Measurements from ENCODE around the gene TTLL13. TPM values are rescaled to one million over a fixed set of nuclear protein-coding genes. Genes with fewer than 3 reads are reported as not detected.

The TTLL13 gene
- total and polyA plus RNA-seq, 2 donors (not counting 1 experiment from before 2014, with no cell fraction given), result 0.33 to 0.42 TPM

GRCh38 chr15:90239371-90239770 is 10.0 kb upstream of the TTLL13 start:
- peaks cover 7 to 8% of the 10 kb centered on the region in 2 donors for H3K4me1 ChIP-seq (ENCODE audit: control insufficient read depth in 2 of 2, insufficient read depth in 2 of 2, low read length in 2 of 2)
- ChIA-PET POLR2A (no interaction called here), CTCF (interaction anchor here (0.6 to 1.2 kb wide), 2 partner anchors 18 to 19 kb away, joined by 3 to 4 read pairs; no protein-coding TSS in a partner anchor)
- Mint-ChIP-seq H3K27ac (peak overlapping the region; percentile 20), H3K4me1 (peaks cover 8% of the 10 kb centered on the region), H3K9me3 (ENCODE audit: insufficient read depth) (no peaks in the 10 kb centered on the region), H3K4me3 (no peak overlapping the region), H3K27me3 (no peaks in the 10 kb centered on the region)
- no peak overlapping the region for H3K4me3 ChIP-seq (ENCODE audit: control extremely low read depth in 1 of 5, extremely low read depth in 1 of 5, insufficient read depth in 1 of 5, low read depth in 2 of 5, low read length in 4 of 5)
- H3K9me3 ChIP-seq (ENCODE audit: control extremely low read depth in 1 of 3, control insufficient read depth in 2 of 3, insufficient read depth in 1 of 3, low read length in 2 of 3), result no peaks in the 10 kb centered on the region
- no peaks in the 10 kb centered on the region for H3K79me2 ChIP-seq (ENCODE audit: control insufficient read depth, insufficient read depth, low read length)
- H3K36me3 ChIP-seq (replicated peaks in 1 of 2; ENCODE audit: control extremely low read depth in 1 of 2, control insufficient read depth in 1 of 2, extremely low read depth in 1 of 2, insufficient read depth in 2 of 2, low read length in 1 of 2), result peaks cover 0 to 14% of the 10 kb centered on the region in 2 experiments
- H2AFZ ChIP-seq (ENCODE audit: insufficient read depth, low read depth, low read length, poor library complexity, severe bottlenecking), result no peak overlapping the region
- H4K20me1 ChIP-seq (ENCODE audit: control insufficient read depth, insufficient read depth, low read length, poor library complexity, severe bottlenecking), result no peaks in the 10 kb centered on the region
- no peak overlapping the region for H3K4me2 ChIP-seq (replicated peaks; ENCODE audit: low read depth, low read length, poor library complexity, severe bottlenecking)
- DNase-seq, result no peak
- no peak overlapping the region for H3K9ac ChIP-seq (ENCODE audit: low read length)
- WGBS (ENCODE audit: insufficient coverage), result 100% methylated on average over 1 of the region's 3 CpGs
- TF ChIP-seq CTCF (IDR thresholded peaks at IDR 0.05), result no peak
- intact Hi-C loops (cut with micrococcal nuclease), result no loop called here
- no peak for ATAC-seq (ENCODE audit: low read depth)
- no peak overlapping the region for H3K27ac ChIP-seq (ENCODE audit: low read length in 2 of 2)
- H3K27me3 ChIP-seq (replicated peaks in 1 of 4; ENCODE audit: control extremely low read depth in 1 of 4, control insufficient read depth in 3 of 4, insufficient read depth in 4 of 4, low read length in 3 of 4), result no peaks in the 10 kb centered on the region

DNA sequence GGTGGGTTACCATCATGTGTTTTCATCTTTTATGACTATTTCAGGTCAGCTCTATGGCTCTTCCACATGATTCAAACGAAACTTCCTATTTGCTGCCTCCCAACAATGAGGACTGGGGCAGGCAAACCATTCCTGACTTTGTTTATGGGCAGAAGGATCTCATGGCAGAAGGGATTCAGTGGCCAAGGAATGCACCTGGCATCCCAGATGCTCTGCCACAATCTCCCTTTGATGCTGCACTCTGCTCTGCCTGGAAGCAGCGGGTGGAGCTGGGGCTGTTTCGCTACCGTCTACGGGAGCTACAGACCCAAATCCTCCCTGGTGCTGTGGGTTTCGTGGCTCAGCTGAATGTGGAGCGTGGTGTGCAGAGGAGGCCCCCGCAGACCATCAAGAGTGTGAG is 8.5 kb upstream of the TTLL13 start:
- no peak overlapping the region for H3K9ac ChIP-seq (ENCODE audit: low read length)
- no peak for DNase-seq
- H2AFZ ChIP-seq (ENCODE audit: insufficient read depth, low read depth, low read length, poor library complexity, severe bottlenecking), result no peak overlapping the region
- ChIA-PET POLR2A (interaction anchor here (0.6 kb wide), 1 partner anchor 66 kb away, joined by 3 read pairs; no protein-coding TSS in a partner anchor), CTCF (interaction anchor here (1.5 kb wide), 1 partner anchor 19 kb away, joined by 4 read pairs; no protein-coding TSS in a partner anchor)
- H3K36me3 ChIP-seq (replicated peaks in 1 of 2; ENCODE audit: control extremely low read depth in 1 of 2, control insufficient read depth in 1 of 2, extremely low read depth in 1 of 2, insufficient read depth in 2 of 2, low read length in 1 of 2), result peaks cover 0 to 14% of the 10 kb centered on the region in 2 experiments
- H3K27ac ChIP-seq (ENCODE audit: low read length in 2 of 2), result no peak overlapping the region
- intact Hi-C loops (cut with micrococcal nuclease), result no loop called here
- no peak for ATAC-seq (ENCODE audit: low read depth)
- no peaks in the 10 kb centered on the region for H4K20me1 ChIP-seq (ENCODE audit: control insufficient read depth, insufficient read depth, low read length, poor library complexity, severe bottlenecking)
- H3K4me3 ChIP-seq (ENCODE audit: control extremely low read depth in 1 of 5, extremely low read depth in 1 of 5, insufficient read depth in 1 of 5, low read depth in 2 of 5, low read length in 4 of 5), result no peak overlapping the region
- Mint-ChIP-seq H3K4me3 (no peak overlapping the region), H3K27me3 (no peaks in the 10 kb centered on the region), H3K27ac (no peak overlapping the region), H3K4me1 (no peaks in the 10 kb centered on the region), H3K9me3 (ENCODE audit: insufficient read depth) (no peaks in the 10 kb centered on the region)
- H3K9me3 ChIP-seq (ENCODE audit: control extremely low read depth in 1 of 3, control insufficient read depth in 2 of 3, insufficient read depth in 1 of 3, low read length in 2 of 3), result no peaks in the 10 kb centered on the region
- 97% methylated on average over 8 of the region's 8 CpGs for WGBS (ENCODE audit: insufficient coverage)
- no peak for TF ChIP-seq CTCF (IDR thresholded peaks at IDR 0.05)
- H3K27me3 ChIP-seq (replicated peaks in 1 of 4; ENCODE audit: control extremely low read depth in 1 of 4, control insufficient read depth in 3 of 4, insufficient read depth in 4 of 4, low read length in 3 of 4), result no peaks in the 10 kb centered on the region
- no peaks in the 10 kb centered on the region for H3K79me2 ChIP-seq (ENCODE audit: control insufficient read depth, insufficient read depth, low read length)
- no peak overlapping the region for H3K4me2 ChIP-seq (replicated peaks; ENCODE audit: low read depth, low read length, poor library complexity, severe bottlenecking)
- H3K4me1 ChIP-seq (ENCODE audit: control insufficient read depth in 2 of 2, insufficient read depth in 2 of 2, low read length in 2 of 2), result no peaks in the 10 kb centered on the region
